ENCODE results near the gene INO80D.

The INO80D gene

DNA sequence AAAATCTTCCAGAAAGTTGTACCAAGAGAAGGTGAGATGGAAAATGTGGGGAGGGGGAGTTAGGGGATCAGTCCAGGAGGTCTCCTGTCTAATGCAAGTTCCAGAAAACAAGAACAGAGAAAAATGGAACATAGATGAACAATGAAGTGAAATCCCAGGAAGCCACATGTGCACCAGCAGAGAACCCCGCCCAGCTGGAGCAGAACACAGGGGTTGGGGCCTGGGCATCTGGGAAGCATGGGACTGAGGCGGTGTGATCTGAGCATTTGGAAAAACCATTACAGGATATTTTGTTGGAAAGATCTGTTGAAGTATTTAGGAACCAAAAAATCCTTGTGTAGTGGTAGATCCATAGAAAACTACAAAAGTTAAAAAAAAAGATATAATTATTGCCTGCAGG, 133.7 kb downstream of the INO80D start:
- TF ChIP-seq, protein P1, sequence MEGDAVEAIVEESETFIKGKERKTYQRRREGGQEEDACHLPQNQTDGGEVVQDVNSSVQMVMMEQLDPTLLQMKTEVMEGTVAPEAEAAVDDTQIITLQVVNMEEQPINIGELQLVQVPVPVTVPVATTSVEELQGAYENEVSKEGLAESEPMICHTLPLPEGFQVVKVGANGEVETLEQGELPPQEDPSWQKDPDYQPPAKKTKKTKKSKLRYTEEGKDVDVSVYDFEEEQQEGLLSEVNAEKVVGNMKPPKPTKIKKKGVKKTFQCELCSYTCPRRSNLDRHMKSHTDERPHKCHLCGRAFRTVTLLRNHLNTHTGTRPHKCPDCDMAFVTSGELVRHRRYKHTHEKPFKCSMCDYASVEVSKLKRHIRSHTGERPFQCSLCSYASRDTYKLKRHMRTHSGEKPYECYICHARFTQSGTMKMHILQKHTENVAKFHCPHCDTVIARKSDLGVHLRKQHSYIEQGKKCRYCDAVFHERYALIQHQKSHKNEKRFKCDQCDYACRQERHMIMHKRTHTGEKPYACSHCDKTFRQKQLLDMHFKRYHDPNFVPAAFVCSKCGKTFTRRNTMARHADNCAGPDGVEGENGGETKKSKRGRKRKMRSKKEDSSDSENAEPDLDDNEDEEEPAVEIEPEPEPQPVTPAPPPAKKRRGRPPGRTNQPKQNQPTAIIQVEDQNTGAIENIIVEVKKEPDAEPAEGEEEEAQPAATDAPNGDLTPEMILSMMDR (IDR thresholded peaks at IDR 0.05; ENCODE audit: control extremely low read depth, extremely low read depth, low read depth, missing control alignments), result no peak
- ChIA-PET CTCF (interaction anchor here (1.1 kb wide), 1 partner anchor 23 kb away, joined by 3 read pairs; no protein-coding TSS in a partner anchor), POLR2A (no interaction called here)
- no peak for DNase-seq (ENCODE audit: extremely low spot score)

DNA sequence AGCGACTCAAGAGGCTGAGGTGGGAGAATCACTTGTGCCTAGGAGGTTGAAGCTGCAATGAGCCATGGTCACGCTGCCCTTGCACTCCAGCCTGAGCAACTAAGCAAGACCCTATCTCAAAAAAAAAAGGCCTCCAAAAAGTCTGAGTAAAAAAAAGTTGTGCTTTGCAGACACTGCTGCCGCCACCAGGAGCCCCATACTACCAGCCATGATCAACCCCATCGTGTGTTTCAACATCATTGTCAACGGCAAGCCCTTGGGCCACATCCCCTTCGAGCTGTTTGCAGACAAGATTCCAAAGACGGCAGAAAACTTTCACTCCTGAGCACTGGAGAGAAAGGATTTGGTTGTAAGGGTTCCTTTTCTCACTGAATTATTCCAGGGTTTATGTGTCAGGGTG, 137.1 kb downstream of the INO80D start:
- no peak for DNase-seq (ENCODE audit: extremely low spot score)
- TF ChIP-seq, protein P1 (IDR thresholded peaks at IDR 0.05; ENCODE audit: control extremely low read depth, extremely low read depth, low read depth, missing control alignments), result no peak
- CTCF ChIA-PET, result interaction anchor here (0.8 to 5.0 kb wide), 18 partner anchors 8 to 1688 kb away, joined by 3 to 27 read pairs (median 6); no protein-coding TSS in a partner anchor
- POLR2A ChIA-PET, result no interaction called here

DNA sequence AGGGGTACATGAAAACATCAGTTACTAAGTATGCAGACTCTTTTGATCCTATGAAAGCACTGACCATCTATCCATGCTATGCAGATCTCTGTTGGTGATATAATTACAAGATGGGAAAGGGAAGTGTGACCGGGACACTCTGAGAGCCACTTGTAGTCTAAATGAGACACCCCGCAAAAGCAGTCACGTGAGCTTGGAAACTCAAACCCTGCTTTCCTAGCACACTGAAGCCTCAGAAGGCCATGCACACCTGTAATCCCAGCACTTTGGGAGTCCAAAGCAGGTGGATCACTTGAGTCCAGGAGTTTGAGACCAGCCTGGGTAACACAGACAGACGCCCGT, 137.5 kb downstream of the INO80D start:
- CTCF ChIA-PET, result interaction anchor here (0.8 to 5.0 kb wide), 20 partner anchors 9 to 1688 kb away, joined by 3 to 27 read pairs (median 6); no protein-coding TSS in a partner anchor
- TF ChIP-seq, protein P1 (IDR thresholded peaks at IDR 0.05; ENCODE audit: control extremely low read depth, extremely low read depth, low read depth, missing control alignments), result no peak
- POLR2A ChIA-PET, result no interaction called here
- no peak for DNase-seq (ENCODE audit: extremely low spot score)

DNA sequence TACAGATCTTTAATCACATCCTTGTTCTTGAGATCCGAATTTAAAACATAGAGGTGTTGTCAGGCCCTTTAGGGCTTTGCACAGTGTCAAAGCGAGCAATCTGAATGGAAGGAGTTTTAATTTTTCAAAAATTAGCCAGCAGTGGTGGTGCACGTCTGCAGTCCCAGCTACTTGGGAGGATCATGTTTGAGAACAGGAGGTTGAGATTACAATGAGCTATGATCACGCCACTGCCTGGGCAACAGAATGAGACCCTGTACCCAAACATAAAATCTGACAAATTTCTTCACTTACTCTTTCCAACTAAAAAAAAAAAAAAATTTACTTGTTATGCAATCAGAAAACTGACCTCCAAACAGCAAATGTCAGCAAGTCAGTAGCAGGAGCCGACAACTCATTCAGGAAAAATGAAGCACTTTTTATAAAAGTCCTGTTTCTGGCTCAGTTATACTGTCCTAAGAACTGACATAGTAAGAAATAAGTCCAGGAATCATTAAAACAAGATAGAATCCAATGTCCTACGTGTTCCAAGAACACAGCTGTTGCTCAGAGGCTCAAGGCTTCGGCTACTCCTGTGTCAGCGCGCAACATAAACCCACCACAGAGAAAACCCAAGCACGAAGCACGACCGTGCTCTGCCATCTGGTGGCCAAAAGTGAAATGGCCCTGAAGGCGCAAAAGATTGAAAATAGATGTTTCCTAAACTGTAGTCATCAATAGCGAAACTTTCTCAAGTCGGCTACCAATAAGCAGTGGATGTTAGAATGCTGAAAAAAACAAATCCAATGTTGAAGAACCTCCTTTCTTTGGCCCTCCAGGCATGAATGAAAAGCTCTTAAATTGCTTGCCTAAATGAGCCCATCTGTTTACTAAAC, 138.1 kb downstream of the INO80D start:
- CTCF ChIA-PET, result interaction anchor here (0.6 to 5.0 kb wide), 20 partner anchors 8 to 1687 kb away, joined by 3 to 27 read pairs (median 5); no protein-coding TSS in a partner anchor
- TF ChIP-seq, protein P1 (IDR thresholded peaks at IDR 0.05; ENCODE audit: control extremely low read depth, extremely low read depth, low read depth, missing control alignments), result peak; percentile 97
- DNase-seq (ENCODE audit: extremely low spot score), result peak; percentile 78
- POLR2A ChIA-PET, result no interaction called here

DNA sequence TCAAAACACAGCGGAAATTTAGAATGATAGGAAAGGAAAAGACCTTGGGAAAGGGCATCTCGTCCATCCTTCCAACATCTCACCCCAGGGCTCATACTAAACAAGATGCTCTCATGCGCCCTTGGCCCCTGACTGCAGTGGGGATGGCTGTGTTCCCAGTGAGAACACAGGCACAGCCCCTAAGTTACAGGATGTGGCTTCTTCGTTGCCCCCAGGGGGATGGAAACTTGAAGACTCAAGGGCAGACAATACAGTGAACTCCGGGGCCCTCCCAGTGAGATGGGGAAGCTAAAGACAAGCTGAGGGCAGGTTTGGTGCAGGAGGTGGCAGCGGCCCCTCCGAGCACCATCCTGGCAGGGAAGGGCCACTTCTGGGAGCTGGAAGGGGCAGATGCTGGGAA, 139.7 kb downstream of the INO80D start:
- CTCF ChIA-PET, result interaction anchor here (1.1 to 5.0 kb wide), 3 partner anchors 10 to 20 kb away, joined by 3 to 27 read pairs (median 6); no protein-coding TSS in a partner anchor
- TF ChIP-seq, protein P1 (IDR thresholded peaks at IDR 0.05; ENCODE audit: control extremely low read depth, extremely low read depth, low read depth, missing control alignments), result no peak
- no peak for DNase-seq (ENCODE audit: extremely low spot score)
- POLR2A ChIA-PET, result no interaction called here

Data from GM10248 (cell line).